GM12864 (cell line): Measurements from ENCODE around the gene STK33.
"Not testable (repeated sequence)": the region's sequence is repeated elsewhere in the genome, so short reads cannot be mapped to it uniquely, and the experiment has no call there.

Source experiments
- DNase-seq: peaks from one replicate; pipeline ENCODE4 v3.0.0-alpha.2; 2011; ENCODE audit warnings: low read depth
- H3K4me3 ChIP-seq: 2 replicates; pipeline ENCODE4 v1.5.1; 2011; ENCODE audit warnings: mild to moderate bottlenecking, low read depth, low read length, control low read depth
- TF ChIP-seq, protein P1 (sequence below): IDR thresholded peaks from 2 replicates; pipeline ENCODE4 v1.5.1; 2011; ENCODE audit warnings: low read depth, mild to moderate bottlenecking, moderate library complexity, low read length, control low read depth, inconsistent platforms; ENCODE audit errors: missing control alignments

STK33 gene

DNA sequence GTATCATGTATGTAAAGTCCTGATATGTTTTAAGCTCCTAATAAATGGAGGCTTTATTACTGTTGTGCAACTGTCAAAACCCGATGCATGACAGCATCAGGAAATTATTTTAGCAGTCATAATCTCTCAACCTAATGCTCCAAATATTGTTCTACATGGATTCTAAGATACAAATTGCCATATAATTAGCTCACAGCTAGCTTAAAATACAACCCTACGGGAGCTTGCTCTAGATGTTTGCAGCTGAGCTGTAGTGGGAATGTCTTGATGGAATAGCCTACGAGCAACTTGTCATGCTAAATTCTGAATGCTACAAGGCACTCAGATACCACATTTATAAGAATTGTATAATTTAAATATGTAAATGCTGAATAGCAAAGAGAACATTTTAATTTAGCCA, 109.8 kb downstream of the STK33 start:
- no peak overlapping the region for H3K4me3 ChIP-seq
- TF ChIP-seq, protein P1, sequence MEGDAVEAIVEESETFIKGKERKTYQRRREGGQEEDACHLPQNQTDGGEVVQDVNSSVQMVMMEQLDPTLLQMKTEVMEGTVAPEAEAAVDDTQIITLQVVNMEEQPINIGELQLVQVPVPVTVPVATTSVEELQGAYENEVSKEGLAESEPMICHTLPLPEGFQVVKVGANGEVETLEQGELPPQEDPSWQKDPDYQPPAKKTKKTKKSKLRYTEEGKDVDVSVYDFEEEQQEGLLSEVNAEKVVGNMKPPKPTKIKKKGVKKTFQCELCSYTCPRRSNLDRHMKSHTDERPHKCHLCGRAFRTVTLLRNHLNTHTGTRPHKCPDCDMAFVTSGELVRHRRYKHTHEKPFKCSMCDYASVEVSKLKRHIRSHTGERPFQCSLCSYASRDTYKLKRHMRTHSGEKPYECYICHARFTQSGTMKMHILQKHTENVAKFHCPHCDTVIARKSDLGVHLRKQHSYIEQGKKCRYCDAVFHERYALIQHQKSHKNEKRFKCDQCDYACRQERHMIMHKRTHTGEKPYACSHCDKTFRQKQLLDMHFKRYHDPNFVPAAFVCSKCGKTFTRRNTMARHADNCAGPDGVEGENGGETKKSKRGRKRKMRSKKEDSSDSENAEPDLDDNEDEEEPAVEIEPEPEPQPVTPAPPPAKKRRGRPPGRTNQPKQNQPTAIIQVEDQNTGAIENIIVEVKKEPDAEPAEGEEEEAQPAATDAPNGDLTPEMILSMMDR = no peak

DNA sequence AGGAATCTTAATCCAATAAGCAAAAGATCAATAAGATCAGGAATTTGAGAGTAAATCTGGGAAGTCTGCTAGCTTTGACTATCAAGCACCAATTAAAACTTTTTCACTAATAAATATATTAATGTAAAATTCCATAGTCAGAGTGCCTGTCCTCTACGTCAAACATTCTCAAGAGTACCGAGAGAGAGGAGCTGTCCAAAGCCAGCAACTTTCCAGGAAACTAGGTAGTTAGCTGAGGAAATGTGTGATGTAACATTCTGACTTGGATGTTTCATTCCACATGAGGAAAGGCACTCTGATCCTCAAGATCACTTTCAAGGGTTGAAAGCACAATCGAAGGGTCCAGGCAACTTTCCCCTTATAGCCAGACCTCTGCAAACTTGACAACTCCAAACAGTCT, 113.2 kb downstream of the STK33 start:
- TF ChIP-seq, protein P1 = no peak
- no peak overlapping the region for H3K4me3 ChIP-seq
- no peak for DNase-seq

More for the DNA sequence above, 109.8 kb downstream of the STK33 start:
- DNase-seq = no peak

DNA sequence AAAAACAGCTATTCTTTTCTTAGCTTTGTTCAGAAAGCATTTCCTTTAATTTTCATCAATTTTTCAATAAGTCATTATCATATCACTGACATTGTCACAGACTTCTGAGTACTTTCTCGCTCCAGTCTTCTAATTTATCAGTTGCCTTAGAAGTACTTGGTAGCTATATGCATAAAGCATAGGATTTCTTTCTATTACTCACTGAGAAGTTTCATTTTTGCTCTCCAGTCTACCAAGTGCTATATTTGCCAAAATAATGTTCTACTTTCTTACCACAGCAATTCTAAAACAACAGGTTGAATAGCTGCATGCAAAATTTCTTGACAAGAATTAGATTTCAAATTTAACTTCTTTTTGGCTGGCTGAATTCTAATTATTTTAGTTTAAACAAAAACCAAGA, 116.3 kb downstream of the STK33 start:
- H3K4me3 ChIP-seq = no peak overlapping the region
- DNase-seq = peak; percentile 18
- TF ChIP-seq, protein P1 = no peak

DNA sequence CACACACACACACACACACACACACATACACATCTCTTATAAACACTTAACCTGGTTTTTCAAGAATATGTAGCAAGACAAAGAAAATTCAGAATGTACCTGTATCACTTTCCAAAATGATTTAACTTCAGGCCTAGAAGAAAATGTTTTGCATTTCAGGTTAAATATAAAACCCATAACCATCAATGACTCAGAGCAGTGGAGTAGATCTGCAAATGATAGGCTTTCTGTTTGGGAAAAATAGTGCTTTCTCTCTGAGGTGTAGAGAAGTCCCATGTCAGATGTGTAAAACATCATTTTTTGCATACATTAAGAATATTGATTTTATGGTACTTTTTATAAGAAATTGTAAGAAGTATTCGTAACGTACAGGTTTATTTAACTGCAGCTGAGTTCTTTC, 116.9 kb downstream of the STK33 start:
- DNase-seq = no peak
- H3K4me3 ChIP-seq = no peak overlapping the region
- TF ChIP-seq, protein P1 = no peak

DNA sequence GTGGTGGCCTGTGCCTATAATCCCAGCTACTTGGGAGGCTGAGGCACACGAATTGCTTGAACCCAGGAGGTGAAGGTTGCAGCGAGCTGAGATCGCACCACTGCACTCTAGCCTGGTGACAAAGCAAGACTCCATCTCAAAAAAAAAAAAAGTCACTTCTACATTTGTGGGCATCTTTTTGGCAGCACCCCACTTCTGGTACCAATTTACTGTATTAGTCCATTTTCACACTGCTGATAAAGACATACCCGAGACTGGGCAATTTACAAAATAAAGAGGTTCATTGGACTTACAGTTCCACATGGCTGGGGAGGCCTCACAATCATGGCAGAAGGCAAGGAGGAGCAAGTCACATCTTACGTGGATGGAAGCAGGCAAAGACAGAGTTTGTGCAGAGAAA, 126.2 kb downstream of the STK33 start:
- DNase-seq, H3K4me3 ChIP-seq: not testable (repeated sequence)

DNA sequence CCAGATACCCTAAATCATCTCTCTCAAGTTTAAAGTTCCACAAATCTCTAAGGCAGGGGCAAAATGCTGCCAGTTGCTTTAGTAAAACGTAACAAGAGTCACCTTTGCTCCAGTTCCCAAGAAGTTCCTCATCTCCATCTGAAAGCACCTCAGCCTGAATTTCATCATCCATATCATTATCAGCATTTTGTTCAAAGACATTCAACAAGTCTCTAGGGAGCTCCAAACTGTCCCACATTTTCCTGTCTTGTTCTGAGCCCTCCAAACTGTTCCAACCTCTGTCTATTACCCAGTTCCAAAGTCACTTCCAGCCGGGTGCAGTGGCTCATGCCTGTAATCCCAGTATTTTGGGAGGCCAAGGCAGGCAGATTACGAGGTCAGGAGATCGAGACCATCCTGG, 126.7 kb downstream of the STK33 start:
- H3K4me3 ChIP-seq, DNase-seq: not testable (repeated sequence)

DNA sequence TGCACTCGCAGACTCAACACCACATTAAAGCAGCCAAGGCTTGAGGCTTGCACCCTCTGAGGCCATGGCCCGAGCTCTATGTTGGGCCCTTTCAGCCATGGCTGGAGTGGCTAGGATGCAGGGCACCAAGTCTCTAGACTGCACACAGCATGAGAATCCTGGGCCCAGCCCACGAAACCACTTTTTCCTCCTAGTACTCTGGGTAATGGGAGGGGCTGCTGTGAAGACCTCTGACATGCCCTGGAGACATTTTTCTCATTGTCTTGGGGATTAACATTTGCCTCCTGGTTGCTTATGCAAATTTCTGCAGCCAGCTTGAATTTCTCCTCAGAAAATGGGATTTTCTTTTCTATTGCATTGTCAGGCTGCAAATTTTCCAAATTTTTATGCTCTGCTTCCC, 127.1 kb downstream of the STK33 start:
- DNase-seq, H3K4me3 ChIP-seq: not testable (repeated sequence)

DNA sequence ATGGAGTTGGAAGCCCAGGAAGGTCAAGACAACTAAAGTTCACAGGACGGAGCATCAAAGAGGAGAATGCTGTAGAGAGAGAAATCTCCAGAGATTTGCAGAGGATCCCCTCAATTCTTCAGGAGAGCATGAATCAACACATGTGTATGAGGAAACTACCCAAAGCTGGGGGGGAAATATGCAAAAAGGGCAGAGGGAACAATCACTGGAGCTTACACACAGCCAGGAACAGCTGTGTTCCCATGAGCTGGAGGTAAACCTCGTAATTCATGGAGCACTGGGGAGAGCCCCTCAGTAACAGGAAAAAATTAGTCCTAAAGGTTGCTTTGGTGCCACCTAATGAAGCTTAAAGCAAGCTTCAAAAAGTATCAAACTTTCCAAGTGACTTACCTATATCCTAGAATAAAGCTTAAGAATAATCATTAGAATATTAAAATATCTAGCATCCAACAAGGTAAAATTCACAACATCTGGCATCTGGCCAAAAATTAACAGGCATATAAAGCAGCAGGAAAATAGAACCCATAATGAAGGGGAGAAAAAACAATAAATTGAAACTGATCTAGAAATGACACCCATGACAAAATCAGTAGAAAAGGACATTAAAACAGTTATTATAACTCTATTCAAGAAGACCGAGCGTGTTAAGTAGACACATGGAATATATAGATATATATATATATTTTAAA, 134.2 kb downstream of the STK33 start:
- TF ChIP-seq, protein P1 = no peak
- DNase-seq = no peak
- no peak overlapping the region for H3K4me3 ChIP-seq

DNA sequence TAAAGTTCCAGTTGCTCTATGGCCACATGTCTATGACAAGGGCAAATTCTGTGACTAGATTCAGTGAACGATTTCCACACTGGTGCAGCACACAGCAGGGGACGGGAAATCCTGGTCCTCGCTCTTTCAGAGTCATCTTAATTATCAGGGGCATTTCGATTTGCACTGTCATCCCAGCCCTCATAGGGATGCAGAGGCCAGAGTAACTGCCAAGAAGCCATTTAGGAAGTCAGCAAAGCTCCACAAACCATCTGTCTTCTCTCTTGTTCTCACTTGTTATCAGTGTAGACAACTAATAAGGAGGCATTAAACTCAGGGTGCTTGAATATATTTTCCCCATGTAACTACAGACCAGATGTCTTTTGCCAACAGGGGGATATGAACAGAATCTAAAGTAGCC, 151.7 kb downstream of the STK33 start:
- DNase-seq = no peak
- TF ChIP-seq, protein P1 = no peak
- no peak overlapping the region for H3K4me3 ChIP-seq
